Body of pancreas (tissue), 4 donors: ENCODE measurements around the gene NFIA. TPM values are rescaled to one million over a fixed set of nuclear protein-coding genes. Genes with fewer than 3 reads are reported as not detected.

Experiments
- ATAC-seq: fragments of 150-250 bp; one replicate; pipeline ENCODE4 v1.9.1; 2016
- DNase-seq, 4 donors: peaks; one replicate each; pipeline ENCODE4 v3.0.0-alpha.2; 2019
- H3K27ac ChIP-seq, 4 donors: fragments of 200-600 bp; sonication (generic); 1 replicate in 3 of 4; 2 replicates in 1 of 4; pipeline versions ENCODE4 v1.5.1 to v1.6.1; 2016 to 2019; ENCODE audit warnings: mild to moderate bottlenecking in 1 of 4, mixed read lengths in 1 of 4, moderate library complexity in 1 of 4
- H3K27me3 ChIP-seq, 2 donors: fragments of 200-600 bp; sonication (generic); one replicate each; pipeline ENCODE4 v1.6.0; 2016; ENCODE audit warnings: mild to moderate bottlenecking in 1 of 2
- H3K36me3 ChIP-seq, 2 donors: fragments of 200-600 bp; sonication (generic); replicated peaks in 1 of 2; 2 replicates each; pipeline ENCODE4 v1.5.1; 2016; ENCODE audit warnings: low read depth in 2 of 2; ENCODE audit not compliant: insufficient read depth in 1 of 2
- H3K4me1 ChIP-seq: fragments of 200-600 bp; sonication (generic); one replicate; pipeline ENCODE4 v1.6.0; 2016
- H3K4me3 ChIP-seq, 2 donors: fragments of 200-600 bp; sonication (generic); 1 replicate in 1 of 2; 2 replicates in 1 of 2; pipeline ENCODE4 v1.5.1; 2016 to 2019
- H3K9me3 ChIP-seq, 3 donors: fragments of 200-600 bp; sonication (generic); 1 replicate in 2 of 3; 2 replicates in 1 of 3; pipeline ENCODE4 v1.5.1; 2016
- CTCF ChIP-seq, 7 experiments: fragments of 450-650 bp in 4 of 7; fragments of 200-600 bp in 3 of 7; sonication (generic) in 3 of 7; IDR thresholded peaks; one replicate each; pipeline ENCODE4 v1.5.1; 2016 to 2019; ENCODE audit warnings: antibody characterized with exemption in 7 of 7
- POLR2A ChIP-seq, 3 donors: fragments of 450-650 bp; IDR thresholded peaks; one replicate each; pipeline ENCODE4 v1.6.1; 2016; ENCODE audit warnings: antibody characterized with exemption in 3 of 3, mild to moderate bottlenecking in 2 of 3
- WGBS, 2 donors: methylation state at CpG; one replicate each; pipeline ENCODE4 v1.1.5; 2017; 5-methylcytosine and 5-hydroxymethylcytosine counted together
- intact Hi-C: fragments of 100-400 bp; cut with DNase I; formaldehyde crosslinking; loops from one replicate; pipeline ENCODE4 v1.15.1; 2023
- total RNA-seq, 2 donors: library from RNA; depleted of rRNA; stranded (reverse); fragments of >200 nt; gene quantifications; one replicate each; pipeline ENCODE4 v1.1.0, GENCODE V29; 2016

Gene NFIA
- total RNA-seq, 2 donors from 2014 or later: 21.5 to 32.3 TPM

GRCh38 chr1:61254634-61255357 lies 172.4 kb downstream of the NFIA start:
- intact Hi-C loops: no loop called here
- no peaks in the 10 kb centered on the region for H3K36me3 ChIP-seq
- H3K4me1 ChIP-seq: peaks cover 30% of the 10 kb centered on the region
- H3K4me3 ChIP-seq: no peak overlapping the region
- H3K9me3 ChIP-seq: no peaks in the 10 kb centered on the region
- ATAC-seq: peak; percentile 49
- no peaks in the 10 kb centered on the region for H3K27me3 ChIP-seq
- 44 to 45% methylated on average over 6 of the region's 6 CpGs for WGBS, 2 donors
- TF ChIP-seq CTCF (IDR thresholded peaks at IDR 0.05) (no peak), POLR2A (IDR thresholded peaks at IDR 0.05) (no peak)
- peak overlapping the region in 3 of 4 donors; percentile 22 to 54 (median 43) for H3K27ac ChIP-seq
- DNase-seq: peak in 3 of 4 donors; percentile 43 to 56 (median 45)

GRCh38 chr1:61255358-61255703 lies 173.0 kb downstream of the NFIA start:
- ATAC-seq: no peak
- DNase-seq: no peak
- H3K4me1 ChIP-seq: peaks cover 30% of the 10 kb centered on the region
- intact Hi-C loops: no loop called here
- no peaks in the 10 kb centered on the region for H3K9me3 ChIP-seq
- peak overlapping the region in 2 of 4 donors; percentile 43 to 54 for H3K27ac ChIP-seq
- no peak overlapping the region for H3K4me3 ChIP-seq
- no peak for TF ChIP-seq CTCF (IDR thresholded peaks at IDR 0.05)
- TF ChIP-seq POLR2A (IDR thresholded peaks at IDR 0.05): no peak
- H3K27me3 ChIP-seq: no peaks in the 10 kb centered on the region
- no peaks in the 10 kb centered on the region for H3K36me3 ChIP-seq
- WGBS, 2 donors: 57 to 78% methylated on average over 3 of the region's 3 CpGs

GRCh38 chr1:61259379-61260148 lies 177.2 kb downstream of the NFIA start:
- peaks cover 15% of the 10 kb centered on the region for H3K4me1 ChIP-seq
- TF ChIP-seq CTCF (IDR thresholded peaks at IDR 0.05): no peak
- TF ChIP-seq POLR2A (IDR thresholded peaks at IDR 0.05): no peak
- ATAC-seq: peak; percentile 40
- H3K27me3 ChIP-seq: no peaks in the 10 kb centered on the region
- H3K9me3 ChIP-seq: no peaks in the 10 kb centered on the region
- WGBS, 2 donors: 85 to 86% methylated on average over 9 of the region's 9 CpGs
- no peak for DNase-seq
- no peak overlapping the region for H3K4me3 ChIP-seq
- no peaks in the 10 kb centered on the region for H3K36me3 ChIP-seq
- intact Hi-C loops: no loop called here
- no peak overlapping the region for H3K27ac ChIP-seq

- 82 to 90% methylated on average over 7 of the region's 7 CpGs for WGBS, 2 donors
- no peak overlapping the region for H3K27ac ChIP-seq
- TF ChIP-seq CTCF (IDR thresholded peaks at IDR 0.05) (no peak), POLR2A (IDR thresholded peaks at IDR 0.05) (no peak)
- no peaks in the 10 kb centered on the region for H3K9me3 ChIP-seq
- intact Hi-C loops: no loop called here
- no peaks in the 10 kb centered on the region for H3K36me3 ChIP-seq
- ATAC-seq: no peak
- no peaks in the 10 kb centered on the region for H3K27me3 ChIP-seq
- no peak overlapping the region for H3K4me3 ChIP-seq
- DNase-seq: no peak
- peaks cover 10% of the 10 kb centered on the region for H3K4me1 ChIP-seq
Observed at GRCh38 chr1:61260171-61260570, 177.8 kb downstream of the NFIA start.
